Lower leg skin (tissue), 3 donors: ENCODE results near the gene CTPS2.

Experiments used
- CTCF ChIP-seq, 3 donors: fragments of 450-650 bp; IDR thresholded peaks; one replicate each; pipeline ENCODE4 v1.5.1; 2016; ENCODE audit warnings: antibody characterized with exemption in 3 of 3, mild to moderate bottlenecking in 3 of 3, moderate library complexity in 2 of 3
- POLR2A ChIP-seq, 2 donors: fragments of 450-650 bp; IDR thresholded peaks; one replicate each; pipeline ENCODE4 v1.6.1; 2016 to 2017; ENCODE audit warnings: antibody characterized with exemption in 2 of 2, mild to moderate bottlenecking in 1 of 2, moderate library complexity in 1 of 2

- TF ChIP-seq CTCF (IDR thresholded peaks at IDR 0.05) = no peak
- TF ChIP-seq POLR2A (IDR thresholded peaks at IDR 0.05) = no peak
Observed at GRCh38 chrX:16714504-16714903, 2.0 kb upstream of the CTPS2 start.
